ENCODE data around the gene HACE1.

DNA sequence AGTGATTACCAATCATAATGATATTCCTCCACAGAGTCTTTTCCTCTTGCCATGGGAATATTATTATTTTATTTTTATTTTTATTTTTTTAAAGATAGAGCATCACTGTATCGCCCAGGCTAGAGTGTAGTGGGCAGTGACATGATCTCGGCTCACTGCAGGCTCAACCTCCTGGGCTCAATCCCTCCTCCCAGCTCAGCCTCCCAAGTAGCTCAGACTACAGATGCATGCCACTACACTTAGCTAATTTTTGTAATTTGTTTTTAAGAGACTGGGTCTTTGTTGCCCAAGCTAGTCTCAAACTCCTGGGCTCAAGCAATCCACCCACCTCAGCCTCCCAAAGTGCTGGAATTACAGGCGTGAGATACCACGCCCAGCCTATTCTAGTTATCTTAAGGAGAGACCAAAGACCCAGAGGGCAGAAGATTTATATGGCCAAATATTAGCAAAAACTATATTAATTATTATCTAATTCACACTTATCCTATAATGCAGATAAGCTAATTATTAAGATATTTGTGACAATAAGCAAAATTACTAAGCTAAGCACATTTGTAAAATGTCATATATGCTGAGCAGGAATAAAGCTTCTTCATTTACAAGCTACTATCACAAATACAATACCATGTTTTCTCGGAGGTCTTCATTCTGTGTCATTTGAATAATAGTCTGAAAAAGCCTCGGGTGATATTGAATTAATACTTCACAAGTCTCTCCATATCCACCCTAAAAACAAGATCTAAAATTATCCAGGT is 63.5 kb downstream of the HACE1 start:
- TF ChIP-seq, protein P1, sequence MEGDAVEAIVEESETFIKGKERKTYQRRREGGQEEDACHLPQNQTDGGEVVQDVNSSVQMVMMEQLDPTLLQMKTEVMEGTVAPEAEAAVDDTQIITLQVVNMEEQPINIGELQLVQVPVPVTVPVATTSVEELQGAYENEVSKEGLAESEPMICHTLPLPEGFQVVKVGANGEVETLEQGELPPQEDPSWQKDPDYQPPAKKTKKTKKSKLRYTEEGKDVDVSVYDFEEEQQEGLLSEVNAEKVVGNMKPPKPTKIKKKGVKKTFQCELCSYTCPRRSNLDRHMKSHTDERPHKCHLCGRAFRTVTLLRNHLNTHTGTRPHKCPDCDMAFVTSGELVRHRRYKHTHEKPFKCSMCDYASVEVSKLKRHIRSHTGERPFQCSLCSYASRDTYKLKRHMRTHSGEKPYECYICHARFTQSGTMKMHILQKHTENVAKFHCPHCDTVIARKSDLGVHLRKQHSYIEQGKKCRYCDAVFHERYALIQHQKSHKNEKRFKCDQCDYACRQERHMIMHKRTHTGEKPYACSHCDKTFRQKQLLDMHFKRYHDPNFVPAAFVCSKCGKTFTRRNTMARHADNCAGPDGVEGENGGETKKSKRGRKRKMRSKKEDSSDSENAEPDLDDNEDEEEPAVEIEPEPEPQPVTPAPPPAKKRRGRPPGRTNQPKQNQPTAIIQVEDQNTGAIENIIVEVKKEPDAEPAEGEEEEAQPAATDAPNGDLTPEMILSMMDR (IDR thresholded peaks at IDR 0.05): no peak
- no peak for TF ChIP-seq POLR2A (IDR thresholded peaks at IDR 0.05)

Data from esophagus squamous epithelium (tissue), 4 donors.